ENCODE measurements around the gene NLRP1. TPM values are rescaled to one million over a fixed set of nuclear protein-coding genes. Genes with fewer than 3 reads are reported as not detected.

The NLRP1 gene
- total and polyA plus RNA-seq, 2 donors (not counting 3 experiments of a cell fraction or from before 2014, with no cell fraction given): 43.8 to 53.9 TPM

DNA sequence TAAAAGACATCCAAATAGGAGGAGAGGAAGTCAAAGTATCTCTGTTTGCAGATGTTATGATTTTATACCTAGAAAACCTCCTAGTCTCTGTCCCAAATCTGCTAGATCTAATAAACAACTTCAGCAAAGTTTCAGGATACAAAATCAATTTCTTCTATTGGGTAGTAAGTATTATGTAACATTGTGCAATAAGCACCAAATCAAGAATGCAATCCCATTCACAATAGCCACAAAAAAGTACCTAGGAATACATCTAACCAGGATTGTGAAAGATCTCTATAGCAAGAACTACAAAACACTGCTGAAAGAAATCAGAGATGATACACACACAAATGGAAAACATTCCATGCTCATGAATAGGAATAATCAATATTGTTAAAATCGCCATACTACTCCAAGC is 13.0 kb downstream of the NLRP1 start:
- no peaks in the 10 kb centered on the region for H3K4me1 ChIP-seq (ENCODE audit: control insufficient read depth, extremely low read depth, insufficient read depth, low read length)
- H3K9ac ChIP-seq (replicated peaks; ENCODE audit: extremely low read depth, insufficient read depth, low read length): no peak overlapping the region
- H3K79me2 ChIP-seq (ENCODE audit: control insufficient read depth, insufficient read depth, low read length): peaks cover 37% of the 10 kb centered on the region
- no peak overlapping the region for H3K4me2 ChIP-seq (ENCODE audit: insufficient read depth, low read length)
- dilution Hi-C loops (cut with MboI; ENCODE audit: extremely low pct_ligation_motif_present, low sequenced_read_pairs): no loop called here
- FAIRE-seq: no peak
- peaks cover 0 to 2% of the 10 kb centered on the region in 2 experiments for H3K36me3 ChIP-seq (ENCODE audit: control insufficient read depth in 2 of 2, extremely low read depth in 1 of 2, insufficient read depth in 2 of 2, low read length in 2 of 2)
- no peaks in the 10 kb centered on the region for H3K9me3 ChIP-seq (replicated peaks; ENCODE audit: control insufficient read depth, insufficient read depth, low read length)
- no peak for DNase-seq (ENCODE audit: low read depth, low spot score)
- no peaks in the 10 kb centered on the region for H3K9me1 ChIP-seq (replicated peaks; ENCODE audit: control insufficient read depth, extremely low read depth, insufficient read depth, low read length)
- H2AFZ ChIP-seq (ENCODE audit: low read depth, low read length): no peak overlapping the region
- ChIA-PET CTCF (no interaction called here), POLR2A (no interaction called here)
- H4K20me1 ChIP-seq (replicated peaks; ENCODE audit: control insufficient read depth, extremely low read depth, insufficient read depth, low read length): no peaks in the 10 kb centered on the region
- H3K27me3 ChIP-seq (ENCODE audit: control insufficient read depth in 2 of 2, insufficient read depth in 2 of 2, low read length in 2 of 2): no peaks in the 10 kb centered on the region
- H3K27ac ChIP-seq (ENCODE audit: insufficient read depth, low read depth, low read length): no peak overlapping the region
- TF ChIP-seq POLR2A (IDR thresholded peaks at IDR 0.05; ENCODE audit: low read depth, low read length) (no peak), POLR2AphosphoS5 (IDR thresholded peaks at IDR 0.05; ENCODE audit: insufficient read depth, low read depth, low read length) (no peak), MYC (IDR thresholded peaks at IDR 0.05; ENCODE audit: low read depth, low read length) (no peak), JUN (IDR thresholded peaks at IDR 0.05; ENCODE audit: borderline replicate concordance, insufficient read depth, insufficient read length, low read depth) (no peak), FOS (IDR thresholded peaks at IDR 0.05; ENCODE audit: borderline replicate concordance, insufficient read depth, low read length) (no peak), EZH2 (IDR thresholded peaks at IDR 0.05; ENCODE audit: borderline replicate concordance, low read depth, low read length, severe bottlenecking) (no peak), GATA2 (IDR thresholded peaks at IDR 0.05; ENCODE audit: insufficient read depth, insufficient read length, low read depth, low read length) (no peak)
- TF ChIP-seq, protein P1, sequence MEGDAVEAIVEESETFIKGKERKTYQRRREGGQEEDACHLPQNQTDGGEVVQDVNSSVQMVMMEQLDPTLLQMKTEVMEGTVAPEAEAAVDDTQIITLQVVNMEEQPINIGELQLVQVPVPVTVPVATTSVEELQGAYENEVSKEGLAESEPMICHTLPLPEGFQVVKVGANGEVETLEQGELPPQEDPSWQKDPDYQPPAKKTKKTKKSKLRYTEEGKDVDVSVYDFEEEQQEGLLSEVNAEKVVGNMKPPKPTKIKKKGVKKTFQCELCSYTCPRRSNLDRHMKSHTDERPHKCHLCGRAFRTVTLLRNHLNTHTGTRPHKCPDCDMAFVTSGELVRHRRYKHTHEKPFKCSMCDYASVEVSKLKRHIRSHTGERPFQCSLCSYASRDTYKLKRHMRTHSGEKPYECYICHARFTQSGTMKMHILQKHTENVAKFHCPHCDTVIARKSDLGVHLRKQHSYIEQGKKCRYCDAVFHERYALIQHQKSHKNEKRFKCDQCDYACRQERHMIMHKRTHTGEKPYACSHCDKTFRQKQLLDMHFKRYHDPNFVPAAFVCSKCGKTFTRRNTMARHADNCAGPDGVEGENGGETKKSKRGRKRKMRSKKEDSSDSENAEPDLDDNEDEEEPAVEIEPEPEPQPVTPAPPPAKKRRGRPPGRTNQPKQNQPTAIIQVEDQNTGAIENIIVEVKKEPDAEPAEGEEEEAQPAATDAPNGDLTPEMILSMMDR (IDR thresholded peaks at IDR 0.05; ENCODE audit: extremely low read depth in 1 of 2, insufficient read depth in 1 of 2, low read depth in 1 of 2, low read length in 2 of 2): no peak
- TF ChIP-seq, protein P2, sequence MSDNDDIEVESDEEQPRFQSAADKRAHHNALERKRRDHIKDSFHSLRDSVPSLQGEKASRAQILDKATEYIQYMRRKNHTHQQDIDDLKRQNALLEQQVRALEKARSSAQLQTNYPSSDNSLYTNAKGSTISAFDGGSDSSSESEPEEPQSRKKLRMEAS (IDR thresholded peaks at IDR 0.05; ENCODE audit: insufficient read depth, insufficient read length): no peak
- no TSS peak for BruUV-seq (replicated peaks)
- intact Hi-C loops (cut with micrococcal nuclease): no loop called here
- no peak overlapping the region for H3K4me3 ChIP-seq (replicated peaks in 1 of 3; ENCODE audit: insufficient read depth in 1 of 3, low read depth in 1 of 3, low read length in 3 of 3)

All from endothelial cell of umbilical vein (primary cell).